HepG2 (cell line): ENCODE measurements around the gene SULT4A1. TPM values are rescaled to one million over a fixed set of nuclear protein-coding genes. Genes with fewer than 3 reads are reported as not detected.

Experiments used
- ATAC-seq: fragments of 200-7000 bp; cut with Tn5 transposase; 3 replicates; pipeline ENCODE4 v1.9.1; 2020; ENCODE audit warnings: mild to moderate bottlenecking, moderate library complexity
- BruUV-seq: library from RNA; stranded (reverse); fragments of 400-500 nt; replicated peaks from 2 replicates; lab custom pipeline; 2021; lab: Mats Ljungman, UMichigan
- CTCF ChIA-PET: fragments of 300-600 bp; formaldehyde crosslinking; extraction: SDS; loops from one replicate; lab custom pipeline; 2021; ENCODE audit warnings: low total read pairs, inconsistent platforms, low intra/inter-chr PET ratio; lab: Yijun Ruan, JAX
- POLR2A ChIA-PET: fragments of 350-600 bp; sonication (Branson Sonifier 250); formaldehyde crosslinking; loops from one replicate; lab custom pipeline; 2020; ENCODE audit warnings: antibody characterized with exemption, inconsistent platforms; lab: Yijun Ruan, JAX
- DNase-seq: peaks from one replicate; pipeline ENCODE4 v3.0.0-alpha.2; 2015; ENCODE audit warnings: low spot score
- FAIRE-seq: peaks from 3 replicates; lab custom pipeline; 2011; peaks lifted over from hg19 to GRCh38; lab: Jason Lieb, UNC
- H2AFZ ChIP-seq: one replicate; pipeline ENCODE4 v1.6.1; 2011; ENCODE audit warnings: low read length, inconsistent platforms
- H3K27ac ChIP-seq: fragments of 300-600 bp; 3 replicates; pipeline ENCODE4 v1.8.0; 2011; ENCODE audit warnings: mixed run types, mild to moderate bottlenecking, mixed read lengths, low read length, inconsistent platforms; ENCODE audit not compliant: insufficient read depth; ENCODE audit errors: extremely low read length
- H3K27me3 ChIP-seq, 2 experiments: fragments of 200-600 bp in 1 of 2; 2 replicates in 1 of 2; 3 replicates in 1 of 2; pipeline versions ENCODE4 v1.6.0 to v1.8.0; 2011; ENCODE audit warnings: low read length in 2 of 2, mild to moderate bottlenecking in 2 of 2, moderate library complexity in 2 of 2, inconsistent platforms in 1 of 2; ENCODE audit not compliant: insufficient read depth in 2 of 2, control insufficient read depth in 1 of 2
- H3K36me3 ChIP-seq, 2 experiments: fragments of 200-600 bp in 1 of 2; replicated peaks in 1 of 2; 2 replicates in 1 of 2; 3 replicates in 1 of 2; pipeline versions ENCODE4 v1.5.1 to v1.8.0; 2011; ENCODE audit warnings: low read length in 2 of 2, inconsistent platforms in 1 of 2; ENCODE audit not compliant: insufficient read depth in 2 of 2, control insufficient read depth in 1 of 2
- H3K4me1 ChIP-seq: 2 replicates; pipeline ENCODE4 v1.5.1; 2012; ENCODE audit warnings: low read length, inconsistent platforms; ENCODE audit not compliant: insufficient read depth
- H3K4me2 ChIP-seq: 2 replicates; pipeline ENCODE4 v1.6.0; 2011; ENCODE audit warnings: low read depth, low read length, inconsistent platforms
- H3K4me3 ChIP-seq, 3 experiments: fragments of 200-600 bp in 1 of 3; sonication (generic), shearing (Covaris generic) in 1 of 3; replicated peaks in 1 of 3; 2 replicates each; pipeline ENCODE4 v1.5.1; 2011 to 2016; ENCODE audit warnings: low read length in 3 of 3, inconsistent platforms in 2 of 3, low read depth in 2 of 3, mild to moderate bottlenecking in 2 of 3, control low read depth in 1 of 3, mixed read lengths in 1 of 3; ENCODE audit not compliant: insufficient read depth in 1 of 3
- H3K79me2 ChIP-seq: one replicate; pipeline ENCODE4 v1.6.1; 2011; ENCODE audit warnings: low read length, inconsistent platforms; ENCODE audit not compliant: insufficient read depth
- H3K9ac ChIP-seq: 2 replicates; pipeline ENCODE4 v1.6.0; 2011; ENCODE audit warnings: mild to moderate bottlenecking, low read depth, low read length, inconsistent platforms; ENCODE audit not compliant: insufficient read depth
- H3K9me3 ChIP-seq: 2 replicates; pipeline ENCODE4 v1.5.1; 2012; ENCODE audit warnings: mild to moderate bottlenecking, low read length
- H4K20me1 ChIP-seq: 2 replicates; pipeline ENCODE4 v1.6.0; 2011; ENCODE audit warnings: inconsistent platforms, mild to moderate bottlenecking, low read length, moderate library complexity; ENCODE audit not compliant: insufficient read depth
- GTF3A ChIP-seq: sonication (generic); formaldehyde crosslinking; conservative IDR thresholded peaks from 2 replicates; pipeline ENCODE4 v1.4.0; 2020; ENCODE audit warnings: mild to moderate bottlenecking, missing genetic modification reagents
- HIC2 ChIP-seq: sonication (generic); formaldehyde crosslinking; IDR thresholded peaks from 2 replicates; pipeline ENCODE4 v1.9.0; 2022; ENCODE audit warnings: low read depth, missing genetic modification reagents
- HNF1B ChIP-seq: sonication (generic); formaldehyde crosslinking; IDR thresholded peaks from 2 replicates; pipeline ENCODE4 v1.5.1; 2020; ENCODE audit warnings: mild to moderate bottlenecking, moderate library complexity, missing genetic modification reagents
- HOXA5 ChIP-seq: sonication (generic); formaldehyde crosslinking; IDR thresholded peaks from 2 replicates; pipeline ENCODE4 v1.4.0; 2020; ENCODE audit warnings: missing genetic modification reagents
- RFX5 ChIP-seq: IDR thresholded peaks from 2 replicates; pipeline ENCODE4 v1.6.1; 2011; ENCODE audit warnings: low read depth, low read length, improper control_type of control experiment
- RXRA ChIP-seq: sonication (generic); formaldehyde crosslinking; IDR thresholded peaks from 2 replicates; pipeline ENCODE4 v1.5.1; 2020; ENCODE audit warnings: missing genetic modification reagents
- SP2 ChIP-seq: sonication (generic); formaldehyde crosslinking; IDR thresholded peaks from 2 replicates; pipeline ENCODE4 v1.5.1; 2020; ENCODE audit warnings: mild to moderate bottlenecking, missing genetic modification reagents
- ZFP91 ChIP-seq: sonication (generic); formaldehyde crosslinking; IDR thresholded peaks from 2 replicates; pipeline ENCODE4 v1.9.0; 2022; ENCODE audit warnings: missing genetic modification reagents, mild to moderate bottlenecking, borderline replicate concordance
- ZNF263 ChIP-seq: sonication (generic); formaldehyde crosslinking; IDR thresholded peaks from 2 replicates; pipeline ENCODE4 v1.4.0; 2020; ENCODE audit warnings: missing genetic modification reagents
- WGBS: methylation state at CpG from one replicate; pipeline ENCODE4 v1.1.6; 2017; ENCODE audit warnings: low lambda C conversion rate; 5-methylcytosine and 5-hydroxymethylcytosine counted together
- in situ Hi-C: cut with HindIII; loops from 2 replicates; pipeline ENCODE4 v1.10.0; 2017; ENCODE audit warnings: low pct_unique_long_range_greater_than_20kb; ENCODE audit not compliant: extremely low pct_ligation_motif_present
- intact Hi-C: fragments of 100-400 bp; cut with micrococcal nuclease; formaldehyde crosslinking; loops from one replicate; pipeline ENCODE4 v1.10.0; 2022; ENCODE audit not compliant: unreplicated experiment
- polyA plus RNA-seq, 8 experiments: library from polyadenylated mRNA; depleted of rRNA in 3 of 8; stranded (reverse) in 7 of 8; unstranded in 1 of 8; fragments of >200 nt; fragmentation: Illumina TruSeq in 4 of 8; extraction: Trizol in 4 of 8; gene quantifications; 2 replicates each; pipeline versions ENCODE4 v1.2.1 to v1.2.3, GENCODE V29; 2011 to 2016; ENCODE audit warnings: low read depth in 4 of 8, missing spikeins in 1 of 8, mixed read lengths in 1 of 8; ENCODE audit not compliant: insufficient read depth in 1 of 8
- total RNA-seq, 5 experiments: library from RNA; depleted of rRNA; stranded (reverse); fragments of >200 nt; fragmentation: Illumina TruSeq; extraction: Trizol; gene quantifications; 2 replicates each; pipeline ENCODE4 v1.2.3, GENCODE V29; 2016; ENCODE audit warnings: low read depth in 1 of 5

The SULT4A1 gene
- total and polyA plus RNA-seq, 2 of the 13 experiments (the other 11 are each of a cell fraction or from before 2014, with no cell fraction given): not detected

DNA sequence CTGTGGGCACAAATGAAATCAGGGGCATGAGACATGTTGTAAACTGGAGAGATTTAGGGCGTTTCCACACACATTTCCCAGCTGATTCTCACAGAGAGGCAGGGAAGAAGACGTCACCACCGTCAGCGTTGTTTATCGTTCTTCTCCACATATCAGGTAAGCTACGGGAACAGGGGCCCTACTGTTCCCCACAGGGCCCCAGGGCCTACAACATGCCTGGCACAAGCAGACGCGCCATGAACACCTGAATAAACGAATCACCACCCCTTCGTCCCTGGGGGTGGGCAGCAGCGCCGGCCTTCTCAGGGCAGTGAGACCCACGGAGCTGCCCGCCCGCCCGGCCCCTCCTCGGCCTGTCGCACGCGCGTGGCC, 50.5 kb downstream of the SULT4A1 start:
- intact Hi-C loops: no loop called here
- ChIA-PET CTCF (no interaction called here), POLR2A (no interaction called here)
- ATAC-seq (no peak), DNase-seq (no peak), FAIRE-seq (no peak)
- H3K9me3 ChIP-seq: no peaks in the 10 kb centered on the region
- H4K20me1 ChIP-seq: no peaks in the 10 kb centered on the region
- TF ChIP-seq HIC2 (CRISPR knock-in tag) (no peak), RXRA (no peak), ZNF263 (CRISPR knock-in tag) (no peak), SP2 (CRISPR knock-in tag) (no peak), HNF1B (CRISPR knock-in tag) (no peak), HOXA5 (CRISPR knock-in tag) (no peak), GTF3A (no peak), RFX5 (no peak), ZFP91 (no peak)
- H3K79me2 ChIP-seq: no peaks in the 10 kb centered on the region
- H3K4me3 ChIP-seq: no peak overlapping the region
- H3K9ac ChIP-seq: no peak overlapping the region
- in situ Hi-C loops: no loop called here
- H3K27ac ChIP-seq: no peak overlapping the region
- H3K36me3 ChIP-seq: no peaks in the 10 kb centered on the region
- no TSS peak for BruUV-seq
- H3K4me1 ChIP-seq: no peaks in the 10 kb centered on the region
- H2AFZ ChIP-seq: no peak overlapping the region
- 48% methylated on average over 20 of the region's 21 CpGs for WGBS
- peaks cover 0 to 1% of the 10 kb centered on the region in 2 experiments; a peak in 3 of 5 replicates for H3K27me3 ChIP-seq
- H3K4me2 ChIP-seq: no peak overlapping the region
